Measurements from ENCODE around the gene DOCK10.

DOCK10 gene

GRCh38 chr2:225009768-225010167, 32.5 kb downstream of the DOCK10 start:
- DNase-seq: no peak

GRCh38 chr2:225008935-225009334, 33.3 kb downstream of the DOCK10 start:
- DNase-seq: no peak

- no peak for DNase-seq
Observed at GRCh38 chr2:225008179-225008856, 34.0 kb downstream of the DOCK10 start.

- no peak for DNase-seq
Observed at GRCh38 chr2:225006730-225007129, 35.5 kb downstream of the DOCK10 start.

- no peak for DNase-seq
Observed at GRCh38 chr2:225004597-225004996, 37.7 kb downstream of the DOCK10 start.

- DNase-seq: no peak
Observed at GRCh38 chr2:225002656-225003045, 39.6 kb downstream of the DOCK10 start.

GRCh38 chr2:225002039-225002655, 40.1 kb downstream of the DOCK10 start:
- DNase-seq: peak; percentile 63

GRCh38 chr2:224999754-225000153, 42.5 kb downstream of the DOCK10 start:
- DNase-seq: no peak

- no peak for DNase-seq
Observed at GRCh38 chr2:224999321-224999720, 42.9 kb downstream of the DOCK10 start.

- no peak for DNase-seq
Observed at GRCh38 chr2:224997802-224998201, 44.5 kb downstream of the DOCK10 start.

- no peak for DNase-seq
Observed at GRCh38 chr2:224995419-224995818, 46.8 kb downstream of the DOCK10 start.

- DNase-seq: no peak
Observed at GRCh38 chr2:224994242-224994823, 47.9 kb downstream of the DOCK10 start.

- no peak for DNase-seq
Observed at GRCh38 chr2:224990710-224991109, 51.6 kb downstream of the DOCK10 start.

GRCh38 chr2:224987733-224988132, 54.5 kb downstream of the DOCK10 start:
- DNase-seq: no peak

- no peak for DNase-seq
Observed at GRCh38 chr2:224986477-224986876, 55.8 kb downstream of the DOCK10 start.

GRCh38 chr2:224984637-224985036, 57.6 kb downstream of the DOCK10 start:
- no peak for DNase-seq

GRCh38 chr2:224983712-224984554, 58.3 kb downstream of the DOCK10 start:
- DNase-seq: no peak

- DNase-seq: no peak
Observed at GRCh38 chr2:224982910-224983711, 59.2 kb downstream of the DOCK10 start.

- no peak for DNase-seq
Observed at GRCh38 chr2:224982226-224982625, 60.0 kb downstream of the DOCK10 start.

- DNase-seq: no peak
Observed at GRCh38 chr2:224976629-224977525, 65.4 kb downstream of the DOCK10 start.

- DNase-seq: no peak
Observed at GRCh38 chr2:224975761-224976160, 66.5 kb downstream of the DOCK10 start.

Data from effector CD4-positive, alpha-beta T cell (primary cell).